Stimulated activated CD4-positive, alpha-beta T cell treated with anti-CD3 and anti-CD28 coated beads, TNF-alpha, amount 100 ng/mL, for 48 hours (primary cell): ENCODE measurements around the gene NUDT16L1.

Experiments used
- DNase-seq, 3 donors: peaks; one replicate each; pipeline ENCODE4 v3.0.0-alpha.2; 2020; ENCODE audit warnings: low read depth in 3 of 3

NUDT16L1 gene

GRCh38 chr16:4693296-4693955 lies at the start of gene NUDT16L1:
Gene NUDT16L1, plus strand, starts transcription at chr16:4693562. Its CDS starts 165 bp downstream, at chr16:4693727.
- DNase-seq: peak; percentile 93 to 98 (median 95)

DNA sequence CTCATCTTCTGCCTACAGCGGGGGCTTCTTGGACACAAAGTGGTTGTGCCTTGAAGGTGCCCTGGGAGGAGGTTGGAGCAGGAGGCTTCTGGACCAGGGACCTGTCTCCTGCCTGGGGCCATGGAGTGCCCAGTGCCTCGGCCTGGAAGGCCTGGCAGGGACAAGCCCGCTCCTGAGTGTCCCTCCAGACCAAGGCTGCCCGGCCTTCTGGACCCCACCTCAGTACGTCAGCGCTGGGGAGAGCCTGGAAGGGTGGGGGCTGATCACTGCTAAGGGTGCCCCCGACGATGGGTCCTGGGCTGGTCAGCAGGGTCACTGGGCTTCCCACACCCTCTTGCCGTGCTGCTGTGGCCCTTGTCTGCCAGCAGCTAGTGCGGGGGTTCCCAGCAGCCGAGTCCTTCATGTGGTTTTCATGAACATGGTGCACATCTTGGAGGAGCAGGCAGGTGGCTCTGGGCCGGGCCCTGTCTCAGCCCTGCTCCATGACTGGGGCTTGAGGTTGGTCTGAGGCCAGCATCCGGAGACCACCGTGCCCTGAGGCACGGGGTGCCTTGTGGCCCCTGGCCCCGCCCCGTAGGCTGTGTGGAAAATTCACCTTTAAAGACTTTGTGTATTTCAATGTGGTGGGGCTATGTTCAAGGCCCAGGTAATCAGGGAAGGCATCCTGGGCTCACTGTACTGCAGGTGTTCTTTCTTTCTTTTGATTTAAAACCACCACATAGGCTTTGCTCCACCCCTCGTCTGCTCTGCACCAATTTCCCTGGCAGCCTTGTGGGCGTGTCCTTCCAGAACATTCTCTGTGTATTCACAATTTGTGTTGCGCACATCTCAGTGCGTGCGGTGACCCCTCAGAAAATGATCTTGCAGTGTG lies 46.4 kb upstream of the NUDT16L1 start:
- no peak for DNase-seq

- no peak for DNase-seq
Measured at GRCh38 chr16:4647644-4647980, 45.8 kb upstream of the NUDT16L1 start.

GRCh38 chr16:4648917-4649316 lies 44.4 kb upstream of the NUDT16L1 start:
- DNase-seq: no peak

- no peak for DNase-seq
Measured at GRCh38 chr16:4649744-4650442, 43.5 kb upstream of the NUDT16L1 start.

DNA sequence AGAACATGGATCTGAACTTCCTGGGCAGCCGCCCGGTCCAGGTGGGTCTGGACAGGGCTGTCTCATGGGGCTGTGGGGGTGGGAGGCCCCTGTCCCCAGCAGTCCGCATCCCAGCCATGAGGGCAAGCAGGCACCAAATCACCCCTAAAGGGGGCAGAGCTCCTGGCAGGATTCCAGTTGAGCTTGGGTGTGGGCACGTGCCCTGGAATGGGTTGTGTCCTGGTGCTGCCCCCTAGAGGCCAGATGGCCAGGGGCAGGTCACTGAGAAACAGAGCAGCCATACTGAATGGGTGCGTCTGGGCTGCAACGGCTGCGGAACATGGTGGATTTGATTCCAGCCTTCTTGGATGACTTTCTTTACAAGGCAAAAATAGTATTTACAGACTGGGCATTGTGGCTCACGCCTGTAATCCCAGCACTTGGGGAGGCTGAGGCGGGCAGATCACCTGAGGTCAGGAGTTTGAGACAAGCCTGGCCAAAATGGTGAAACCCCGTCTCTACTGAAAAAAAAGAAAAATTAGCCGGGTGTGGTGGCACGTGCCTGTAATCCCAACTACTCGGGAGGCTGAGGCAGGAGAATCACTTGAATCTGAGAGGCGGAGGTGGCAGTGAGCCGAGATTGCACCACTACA lies 42.8 kb upstream of the NUDT16L1 start:
- peak; percentile 65 to 76 (median 70) for DNase-seq

DNA sequence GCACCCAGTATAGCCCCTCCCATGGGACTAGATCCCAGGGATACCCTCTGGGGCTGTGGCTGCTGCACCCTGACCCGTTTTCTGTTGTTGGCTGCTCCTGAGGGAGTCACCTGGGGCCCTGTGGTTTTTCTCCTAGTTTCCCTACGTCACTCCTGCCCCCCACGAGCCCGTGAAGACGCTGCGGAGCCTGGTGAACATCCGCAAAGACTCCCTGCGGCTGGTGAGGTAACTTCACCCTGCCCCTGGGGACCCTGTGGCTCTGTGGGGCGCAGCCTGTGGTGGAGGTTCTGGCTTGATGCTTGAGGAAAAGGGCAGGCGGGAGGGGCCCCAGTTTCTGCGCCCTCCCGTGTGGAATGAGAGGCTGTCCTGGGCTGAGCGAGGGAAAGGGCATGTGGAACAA lies 41.5 kb upstream of the NUDT16L1 start:
- no peak for DNase-seq

- no peak for DNase-seq
Measured at GRCh38 chr16:4652561-4652960, 40.8 kb upstream of the NUDT16L1 start.

GRCh38 chr16:4654011-4654963 lies 39.1 kb upstream of the NUDT16L1 start:
- DNase-seq: no peak

GRCh38 chr16:4654964-4655590 lies 38.3 kb upstream of the NUDT16L1 start:
- no peak for DNase-seq

GRCh38 chr16:4655801-4656200 lies 37.6 kb upstream of the NUDT16L1 start:
- DNase-seq: no peak

- DNase-seq: no peak
Measured at GRCh38 chr16:4656221-4656620, 37.1 kb upstream of the NUDT16L1 start.

DNA sequence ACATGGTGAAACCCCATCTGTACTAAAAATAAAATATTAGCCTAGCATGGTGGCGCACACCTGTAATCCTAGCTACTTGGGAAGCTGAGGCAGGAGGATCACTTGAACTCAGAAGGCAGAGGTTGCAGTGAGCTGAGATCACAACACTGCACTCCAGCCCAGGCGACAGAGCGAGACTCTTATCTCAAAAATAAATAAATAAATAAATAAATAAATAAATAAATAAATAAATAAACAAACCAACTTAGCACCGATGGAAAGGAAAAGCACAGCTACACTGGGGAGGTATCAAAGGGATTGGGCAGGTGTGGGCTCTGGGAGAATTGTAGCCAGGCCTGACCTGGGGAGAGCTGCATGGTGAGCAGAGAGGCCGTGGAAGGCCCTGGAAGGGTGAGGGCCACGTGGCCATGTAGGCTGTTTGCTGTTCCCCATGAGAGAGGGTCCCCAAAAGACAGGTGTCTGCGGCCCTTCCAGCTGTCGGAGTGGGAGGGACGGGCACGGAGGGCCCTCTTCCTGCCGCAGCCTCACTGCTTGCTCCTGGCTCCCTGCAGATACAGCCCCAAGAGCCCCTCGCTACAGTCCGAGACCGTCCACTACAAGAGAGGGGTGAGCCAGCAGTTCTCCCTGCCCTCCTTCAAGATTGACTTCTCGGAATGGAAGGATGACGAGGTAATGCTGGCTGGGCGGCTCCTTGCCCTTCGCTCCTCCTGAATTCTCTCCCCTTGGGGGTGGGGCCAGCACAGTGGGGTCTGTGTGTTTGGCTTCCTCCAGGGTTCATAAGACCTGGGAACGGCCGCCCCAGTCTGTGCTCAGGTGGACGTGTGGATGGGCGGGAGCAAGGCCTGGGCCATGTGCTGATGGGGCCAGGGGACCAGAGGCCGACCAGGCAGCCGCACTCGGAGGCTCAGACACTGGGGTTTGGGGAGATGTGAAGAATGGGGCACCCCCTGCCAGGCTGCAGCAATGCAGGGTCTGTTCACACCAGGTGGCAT lies 36.4 kb upstream of the NUDT16L1 start:
- DNase-seq: no peak

- no peak for DNase-seq
Measured at GRCh38 chr16:4659363-4660353, 33.7 kb upstream of the NUDT16L1 start.

GRCh38 chr16:4660454-4661007 lies 32.8 kb upstream of the NUDT16L1 start:
- DNase-seq: peak; percentile 46 to 80 (median 54)

GRCh38 chr16:4661661-4662060 lies 31.7 kb upstream of the NUDT16L1 start:
- no peak for DNase-seq

GRCh38 chr16:4663465-4663776 lies 29.9 kb upstream of the NUDT16L1 start:
- DNase-seq: no peak
